ENCODE data around the gene FTO.
"Not testable (repeated sequence)": the region's sequence is repeated elsewhere in the genome, so short reads cannot be mapped to it uniquely, and the experiment has no call there.

The FTO gene

GRCh38 chr16:53826658-53827057, 122.7 kb downstream of the FTO start:
- no peak for DNase-seq (ENCODE audit: low spot score)

- no peak for DNase-seq (ENCODE audit: low spot score)
Measured at GRCh38 chr16:53827741-53828140, 123.8 kb downstream of the FTO start.

DNA sequence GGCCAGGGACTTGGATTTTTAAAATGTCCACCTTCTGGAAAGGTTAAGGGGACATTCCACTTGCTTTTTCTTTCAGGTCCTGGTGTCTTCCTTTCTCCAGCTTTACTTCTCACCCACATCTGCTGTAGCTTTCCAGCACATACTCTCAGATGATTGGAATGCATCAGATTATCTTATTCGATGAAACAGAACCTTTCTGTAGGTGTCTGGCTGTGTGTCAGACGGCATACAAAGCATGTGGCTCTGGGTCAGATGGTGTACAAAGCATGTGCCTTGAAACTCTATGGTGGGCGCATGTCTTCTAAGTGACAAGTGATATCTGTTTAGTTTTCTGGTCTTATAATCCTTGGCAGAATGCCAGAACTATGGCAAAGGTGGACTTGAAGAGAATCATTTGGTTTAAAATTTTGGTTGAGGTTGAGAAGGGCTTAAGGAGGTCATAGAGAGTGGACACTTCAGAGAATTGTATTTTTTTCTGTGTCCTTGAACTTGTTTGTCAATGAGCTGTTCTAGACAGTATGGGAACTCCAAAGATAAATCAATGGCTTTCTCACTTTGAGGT, 125.3 kb downstream of the FTO start:
- DNase-seq (ENCODE audit: low spot score): no peak

DNA sequence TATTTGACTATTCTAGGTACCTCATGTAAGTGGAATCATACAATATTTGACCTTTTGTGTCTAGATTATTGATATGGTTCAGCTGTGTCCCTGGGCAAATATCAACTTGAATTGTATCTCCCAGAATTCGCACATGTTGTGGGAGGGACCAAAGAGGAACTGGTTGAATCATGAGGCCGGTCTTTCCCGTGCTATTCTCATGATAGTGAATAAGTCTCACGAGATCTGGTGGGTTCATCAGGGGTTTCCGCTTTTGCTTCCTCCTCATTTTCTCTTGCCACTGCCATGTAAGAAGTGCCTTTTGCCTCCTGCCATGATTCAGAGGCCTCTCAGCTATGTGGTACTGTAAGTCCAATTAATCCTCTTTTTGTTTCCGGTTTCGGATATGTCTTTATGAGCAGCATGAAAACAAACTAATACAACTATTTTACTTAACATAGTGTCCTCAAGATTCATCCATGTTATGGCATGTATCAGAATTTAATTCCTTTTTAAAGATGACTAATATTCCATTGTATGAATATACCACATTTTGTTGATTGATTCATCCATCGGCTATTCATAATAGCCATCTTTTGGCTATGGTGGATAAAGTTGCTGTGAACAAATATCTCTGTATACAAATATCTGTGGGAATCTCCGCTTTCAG, 129.1 kb downstream of the FTO start:
- DNase-seq (ENCODE audit: low spot score): no peak

DNA sequence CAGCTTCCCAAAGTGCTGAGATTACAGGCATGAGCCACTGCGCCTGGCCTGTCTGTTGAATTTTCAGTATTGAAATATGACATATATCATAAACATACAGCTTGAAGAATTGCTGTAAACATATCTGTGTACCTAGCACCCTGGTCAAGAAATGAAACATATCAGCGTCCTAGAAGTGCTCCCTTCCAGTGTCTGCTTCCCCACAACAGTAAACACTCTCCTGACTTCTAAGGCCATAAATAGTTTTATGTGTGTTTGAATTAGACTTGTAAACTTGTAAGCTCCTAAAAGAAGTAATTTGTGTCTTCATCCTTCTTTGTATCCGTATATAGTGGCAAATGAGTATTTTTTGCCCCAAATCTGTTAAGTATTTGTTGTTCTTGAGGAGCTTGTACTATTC, 132.2 kb downstream of the FTO start:
- no peak for DNase-seq (ENCODE audit: low spot score)

DNA sequence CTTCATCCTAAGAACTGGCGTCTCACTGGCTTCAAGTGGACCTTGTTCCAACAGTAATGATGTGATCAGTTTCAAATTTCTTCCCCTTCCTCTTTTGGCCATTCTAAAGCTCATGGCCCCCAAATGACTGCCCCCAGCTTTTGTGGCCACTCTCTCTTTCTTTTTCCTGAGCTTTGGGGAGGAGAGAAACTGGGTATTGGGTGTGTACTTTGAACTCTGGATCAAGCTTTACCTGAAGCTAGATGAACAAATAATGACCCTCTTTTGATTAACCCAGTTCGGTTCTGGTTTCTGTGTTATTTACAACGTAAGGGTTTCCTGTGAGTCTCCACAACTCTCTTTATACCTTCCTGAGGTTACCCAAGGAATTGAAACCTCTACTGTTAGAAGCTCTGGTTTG, 132.7 kb downstream of the FTO start:
- DNase-seq (ENCODE audit: low spot score): no peak

DNA sequence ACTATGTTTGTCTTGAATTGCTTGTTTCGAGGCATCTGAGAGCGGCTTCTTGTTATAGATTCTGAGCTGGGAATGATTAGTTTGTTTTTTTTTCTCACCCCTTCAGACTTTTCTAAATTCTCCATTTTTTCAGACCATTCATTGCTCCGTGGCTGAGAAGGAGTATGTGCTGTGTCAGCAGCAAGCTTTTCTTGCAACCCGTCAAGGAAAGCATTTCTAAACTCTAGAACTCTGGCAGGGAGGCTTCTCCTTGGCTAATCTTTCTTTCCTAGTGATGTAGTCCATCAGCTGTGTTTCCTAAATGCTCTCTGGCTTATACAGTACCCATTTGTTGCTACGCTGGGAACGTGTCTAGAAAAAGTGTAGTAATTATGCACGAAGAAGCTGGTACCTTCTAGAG, 133.5 kb downstream of the FTO start:
- DNase-seq (ENCODE audit: low spot score): no peak

- DNase-seq (ENCODE audit: low spot score): no peak
Measured at GRCh38 chr16:53839150-53839549, 135.2 kb downstream of the FTO start.

DNA sequence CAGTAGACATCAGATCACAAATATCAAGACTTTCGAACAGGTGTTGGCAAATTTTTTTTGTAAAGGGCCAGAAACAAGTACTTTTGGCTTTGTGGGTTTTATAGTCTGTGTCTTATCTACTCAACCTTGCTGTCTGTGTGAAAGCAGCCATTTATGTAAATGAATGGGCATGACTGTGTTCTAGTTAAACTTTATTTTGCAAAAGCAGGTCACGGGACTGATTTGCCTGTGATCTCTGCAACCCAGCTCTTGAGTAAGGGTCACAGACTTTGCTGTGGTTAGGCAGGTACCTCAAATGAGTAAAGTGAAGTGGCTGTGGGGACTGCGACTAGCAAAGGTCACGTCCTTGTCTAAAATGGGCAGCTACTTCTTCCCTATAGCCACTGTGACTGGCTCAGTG, 136.5 kb downstream of the FTO start:
- DNase-seq (ENCODE audit: low spot score): no peak

DNA sequence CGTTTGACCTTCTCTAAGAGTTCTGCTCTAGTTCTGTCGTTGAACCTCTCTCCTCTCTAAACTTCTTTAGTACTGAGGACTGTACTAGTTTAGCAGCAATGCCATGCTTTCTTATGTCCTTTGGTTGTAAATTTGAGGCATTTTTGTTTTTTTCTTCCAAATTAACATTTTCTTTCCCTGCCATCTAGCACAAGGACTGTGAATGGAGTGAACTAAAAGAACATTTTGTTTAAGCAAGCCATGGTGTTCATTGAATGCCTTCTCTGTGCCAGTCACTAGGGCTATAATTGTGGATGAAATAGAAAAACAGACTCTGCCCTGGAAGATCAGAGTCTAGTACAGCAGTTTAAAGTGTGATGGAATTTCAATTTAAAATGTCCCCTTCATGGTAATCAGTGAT, 137.9 kb downstream of the FTO start:
- no peak for DNase-seq (ENCODE audit: low spot score)

GRCh38 chr16:53843084-53843483, 139.1 kb downstream of the FTO start:
- no peak for DNase-seq (ENCODE audit: low spot score)

- no peak for DNase-seq (ENCODE audit: low spot score)
Measured at GRCh38 chr16:53844804-53845203, 140.8 kb downstream of the FTO start.

GRCh38 chr16:53846549-53846948, 142.6 kb downstream of the FTO start:
- DNase-seq (ENCODE audit: low spot score): not testable (repeated sequence)

GRCh38 chr16:53846971-53847370, 143.0 kb downstream of the FTO start:
- DNase-seq (ENCODE audit: low spot score): no peak

DNA sequence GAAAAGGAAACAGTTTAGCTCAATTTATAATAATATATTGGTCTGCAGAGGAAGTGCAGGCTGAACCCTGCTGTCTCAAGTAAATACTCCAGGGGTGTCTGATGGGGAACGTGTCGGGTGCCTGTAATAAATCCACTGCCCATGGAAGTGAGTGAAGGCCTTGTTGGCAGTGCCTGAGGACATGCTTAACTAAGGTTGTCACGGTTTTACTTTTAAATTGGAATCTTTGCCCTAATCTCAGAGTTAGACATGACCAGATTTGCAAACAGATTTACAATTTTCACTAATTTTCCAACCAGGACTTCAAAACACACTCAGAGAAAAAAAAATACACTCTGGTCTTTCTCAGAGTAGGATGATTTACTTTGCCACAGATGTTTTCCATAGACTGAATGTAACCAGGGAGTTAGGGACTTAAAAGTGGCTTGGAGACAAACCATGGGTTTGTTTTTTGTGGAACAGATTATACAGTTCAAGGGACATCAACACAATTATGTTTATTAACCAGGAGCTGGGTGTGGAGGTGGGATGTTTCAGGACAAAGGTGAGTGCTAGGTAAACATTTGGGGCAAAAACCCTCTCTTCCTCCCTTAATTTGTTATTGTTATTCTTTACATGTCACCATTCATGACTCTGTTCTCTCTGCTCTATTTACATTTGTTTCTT, 144.5 kb downstream of the FTO start:
- no peak for DNase-seq (ENCODE audit: low spot score)

- DNase-seq (ENCODE audit: low spot score): no peak
Measured at GRCh38 chr16:53848950-53849349, 145.0 kb downstream of the FTO start.

DNA sequence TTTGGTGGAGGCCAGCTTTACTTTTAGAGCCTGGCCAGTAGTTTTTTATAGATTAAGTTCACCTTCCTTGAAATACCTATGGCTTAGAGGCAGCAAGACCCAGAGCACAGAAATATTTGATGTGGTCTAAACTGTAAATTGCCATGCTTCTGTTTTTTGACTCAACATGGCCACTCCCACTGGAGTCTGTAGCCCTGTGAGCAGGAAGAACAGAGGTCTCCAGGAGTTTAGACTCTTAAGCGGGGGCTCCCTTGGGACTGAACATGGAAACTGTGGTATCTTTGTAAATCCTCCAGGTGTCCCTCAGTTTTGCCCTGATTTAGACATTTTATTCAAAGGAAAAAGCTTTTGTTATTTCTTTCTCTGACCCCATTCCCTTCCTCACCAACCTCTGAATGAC, 145.6 kb downstream of the FTO start:
- DNase-seq (ENCODE audit: low spot score): no peak

- DNase-seq (ENCODE audit: low spot score): no peak
Measured at GRCh38 chr16:53849994-53850393, 146.0 kb downstream of the FTO start.

GRCh38 chr16:53852678-53853077, 148.7 kb downstream of the FTO start:
- DNase-seq (ENCODE audit: low spot score): no peak

GRCh38 chr16:53855056-53855455, 151.1 kb downstream of the FTO start:
- DNase-seq (ENCODE audit: low spot score): no peak

DNA sequence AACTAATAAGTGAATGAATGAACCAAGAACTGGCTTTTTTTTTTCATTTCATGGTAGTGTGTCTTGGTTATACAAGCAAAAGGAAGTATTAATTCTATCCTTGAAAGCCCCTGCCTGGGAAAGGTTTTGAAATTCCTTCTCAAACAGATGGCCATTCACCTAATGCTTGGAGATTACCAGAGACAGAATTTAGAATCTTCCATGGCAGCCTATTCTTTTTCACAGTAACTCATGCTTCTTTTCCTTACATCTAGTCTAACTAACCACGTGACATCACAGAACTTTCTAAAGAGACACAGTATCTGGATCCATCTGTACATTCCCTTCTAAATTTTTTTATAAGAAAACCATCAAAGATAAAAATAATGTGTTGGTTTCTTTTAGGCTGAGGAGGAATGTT, 151.6 kb downstream of the FTO start:
- DNase-seq (ENCODE audit: low spot score): no peak

GRCh38 chr16:53859995-53860540, 156.1 kb downstream of the FTO start:
- no peak for DNase-seq (ENCODE audit: low spot score)

DNA sequence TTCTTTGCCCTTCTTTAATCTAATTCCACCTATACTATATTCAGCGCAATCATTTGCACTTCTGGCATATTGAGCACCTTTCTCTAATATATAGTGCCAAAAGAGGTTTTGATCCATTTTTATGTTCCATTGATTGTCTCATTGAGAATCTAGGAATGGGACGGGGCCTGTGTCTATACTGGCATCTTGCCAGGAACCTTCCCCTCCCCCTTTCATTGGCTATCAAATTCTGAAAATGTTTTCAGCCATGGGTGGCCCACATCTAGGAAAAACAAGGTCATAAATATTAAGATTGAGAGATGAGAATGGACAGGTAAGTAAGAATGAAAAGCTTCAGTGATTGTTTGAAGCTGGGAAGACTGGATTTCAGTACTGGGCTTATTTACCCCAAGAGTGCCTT, 159.9 kb downstream of the FTO start:
- DNase-seq (ENCODE audit: low spot score): no peak
